ENCODE data around the gene TBCCD1.

GRCh38 chr3:186530415-186530814 is 36.7 kb downstream of the TBCCD1 start:
- no peak for TF ChIP-seq CTCF (IDR thresholded peaks at IDR 0.05)
- no peak for TF ChIP-seq POLR2A (IDR thresholded peaks at IDR 0.05)
- no peak for TF ChIP-seq POLR2AphosphoS5 (IDR thresholded peaks at IDR 0.05; ENCODE audit: insufficient read depth in 1 of 2, low read depth in 1 of 2)
